Prostate gland (tissue), 2 donors: ENCODE results near the gene ADARB2. TPM values are rescaled to one million over a fixed set of nuclear protein-coding genes. Genes with fewer than 3 reads are reported as not detected.

Experiments used
- DNase-seq: peaks from one replicate; pipeline ENCODE4 v3.0.0-alpha.2; 2019; ENCODE audit warnings: low spot score
- H3K27ac ChIP-seq, 2 donors: fragments of 200-600 bp; sonication (generic); 2 replicates each; pipeline ENCODE4 v1.5.1; 2017 to 2019
- H3K27me3 ChIP-seq: fragments of 200-600 bp; sonication (generic); replicated peaks from 2 replicates; pipeline ENCODE4 v1.5.1; 2019; ENCODE audit not compliant: insufficient read depth
- H3K36me3 ChIP-seq, 2 donors: fragments of 200-600 bp; sonication (generic); 1 replicate in 1 of 2; 2 replicates in 1 of 2; pipeline versions ENCODE4 v1.5.1 to v1.8.1; 2017 to 2019
- H3K4me1 ChIP-seq: fragments of 200-600 bp; sonication (generic); replicated peaks from 2 replicates; pipeline ENCODE4 v1.5.1; 2019
- H3K4me3 ChIP-seq, 2 donors: fragments of 200-600 bp; sonication (generic); 2 replicates each; pipeline ENCODE4 v1.5.1; 2017 to 2019
- H3K9me3 ChIP-seq: fragments of 200-600 bp; sonication (generic); 2 replicates; pipeline ENCODE4 v1.5.1; 2017
- CTCF ChIP-seq, 4 experiments: fragments of 200-600 bp in 2 of 4; fragments of 450-650 bp in 2 of 4; sonication (generic) in 2 of 4; IDR thresholded peaks; 1 replicate in 3 of 4; 2 replicates in 1 of 4; pipeline ENCODE4 v1.5.1; 2016 to 2019; ENCODE audit warnings: antibody characterized with exemption in 4 of 4, mild to moderate bottlenecking in 2 of 4, moderate library complexity in 2 of 4
- POLR2A ChIP-seq: fragments of 450-650 bp; IDR thresholded peaks from one replicate; pipeline ENCODE4 v1.6.1; 2016; ENCODE audit warnings: antibody characterized with exemption, mild to moderate bottlenecking
- POLR2AphosphoS5 ChIP-seq: sonication (generic); formaldehyde crosslinking; IDR thresholded peaks from one replicate; pipeline ENCODE4 v1.6.1; 2017; ENCODE audit warnings: antibody characterized with exemption
- WGBS: methylation state at CpG from one replicate; pipeline ENCODE4 v1.1.5; 2018; 5-methylcytosine and 5-hydroxymethylcytosine counted together
- intact Hi-C: fragments of 100-400 bp; cut with DNase I; formaldehyde crosslinking; loops from one replicate; pipeline ENCODE4 v1.14.2; 2022
- total RNA-seq, 2 donors: library from RNA; depleted of rRNA; stranded (reverse); fragments of >200 nt; gene quantifications; one replicate each; pipeline ENCODE4 v1.1.0, GENCODE V29; 2016

Gene ADARB2
- total RNA-seq, 2 donors from 2014 or later, result 0.36 to 10.5 TPM

DNA sequence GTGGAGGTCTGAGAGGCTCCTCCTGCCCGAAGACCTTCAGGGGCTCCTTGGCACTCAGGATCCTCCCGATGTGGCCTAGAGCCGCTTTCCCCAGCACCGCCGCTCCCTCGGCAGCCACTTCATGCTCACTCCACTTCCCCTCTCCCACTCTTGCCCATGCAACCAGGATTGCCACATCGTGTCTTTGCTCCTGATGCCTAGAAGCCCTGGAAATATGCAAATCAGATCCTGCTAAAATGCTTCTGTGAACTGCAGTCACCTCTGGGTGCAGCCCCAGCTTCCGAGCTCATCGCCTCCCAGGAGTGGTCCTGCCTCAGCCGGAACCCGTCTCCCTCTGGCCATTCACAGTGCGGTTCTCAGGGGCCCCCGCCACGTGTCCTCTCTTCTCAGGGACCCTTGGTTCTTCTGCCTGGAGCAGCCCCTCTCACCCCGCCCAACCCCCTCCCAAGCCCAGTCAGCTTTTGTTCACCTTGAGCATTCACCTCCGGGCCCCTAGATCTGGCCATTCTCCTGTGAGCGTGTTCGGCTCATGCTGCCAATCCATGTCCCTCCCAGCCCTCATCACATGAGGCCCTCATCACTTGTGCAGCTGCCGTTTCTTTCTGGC lies 175.5 kb downstream of the ADARB2 start:
- DNase-seq, result no peak
- WGBS, result 87% methylated on average over 19 of the region's 19 CpGs
- no peaks in the 10 kb centered on the region for H3K27me3 ChIP-seq
- no peaks in the 10 kb centered on the region for H3K36me3 ChIP-seq
- intact Hi-C loops, result no loop called here
- no peaks in the 10 kb centered on the region for H3K9me3 ChIP-seq
- H3K27ac ChIP-seq, result no peak overlapping the region
- TF ChIP-seq POLR2A (no peak), POLR2AphosphoS5 (no peak)
- no peaks in the 10 kb centered on the region for H3K4me1 ChIP-seq
- no peak overlapping the region for H3K4me3 ChIP-seq

DNA sequence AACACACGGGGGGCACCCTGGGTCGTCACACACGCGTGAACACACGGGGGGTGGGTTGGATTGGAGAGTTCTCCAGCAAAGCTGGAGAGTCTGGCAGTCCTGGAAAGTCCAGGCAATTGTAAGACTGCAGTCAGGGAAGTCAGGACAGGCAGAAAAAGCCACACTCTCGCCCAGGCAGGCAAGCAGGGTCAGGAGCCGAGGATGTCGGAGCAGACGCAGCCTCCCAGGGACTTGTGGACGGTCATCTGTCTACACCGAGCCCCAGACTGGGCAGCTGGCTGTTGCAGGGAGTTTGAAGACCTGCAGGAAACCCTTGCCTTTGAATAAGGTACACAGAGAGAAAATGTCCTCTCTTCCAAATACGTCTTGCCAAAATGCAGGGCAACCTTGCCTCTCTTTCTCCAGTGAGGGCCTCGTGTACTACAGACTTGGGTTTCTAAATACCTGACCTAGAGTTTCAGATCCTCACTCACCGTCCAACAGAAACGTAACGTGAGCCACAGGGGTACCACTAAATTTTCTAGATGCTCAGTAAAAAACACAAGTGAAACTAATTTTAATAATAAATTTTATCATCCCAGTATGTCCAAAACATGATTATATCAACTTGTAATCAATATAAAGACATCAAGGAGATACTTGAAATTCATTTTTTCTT lies 176.7 kb downstream of the ADARB2 start:
- H3K36me3 ChIP-seq, result no peaks in the 10 kb centered on the region
- no peak for TF ChIP-seq CTCF (IDR thresholded peaks at IDR 0.05)
- intact Hi-C loops, result no loop called here
- H3K4me1 ChIP-seq, result no peaks in the 10 kb centered on the region
- DNase-seq, result no peak
- H3K9me3 ChIP-seq, result no peaks in the 10 kb centered on the region
- whole genome bisulfite sequencing, result 73% methylated on average over 11 of the region's 16 CpGs
- no peak overlapping the region for H3K27ac ChIP-seq
- H3K27me3 ChIP-seq, result no peaks in the 10 kb centered on the region
- no peak overlapping the region for H3K4me3 ChIP-seq

DNA sequence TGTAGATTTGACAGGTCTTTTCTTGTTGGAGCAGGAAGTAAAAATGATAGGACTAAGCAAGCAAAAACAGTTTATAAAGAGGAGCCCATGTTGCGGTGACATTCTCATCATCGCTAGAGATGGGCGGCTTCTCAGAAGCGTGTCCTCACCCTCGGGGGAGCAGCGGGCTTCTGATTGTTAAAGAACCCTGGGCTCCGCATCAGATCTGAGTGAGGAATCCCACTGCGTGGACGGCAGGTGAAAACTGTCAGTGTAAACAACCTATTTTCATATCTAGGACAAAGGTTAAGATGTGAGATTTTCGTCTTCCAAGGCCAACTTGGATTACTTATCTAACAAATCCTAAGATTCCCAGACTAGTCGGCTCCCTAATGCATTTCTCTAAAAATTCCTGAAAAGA lies 177.6 kb downstream of the ADARB2 start:
- Histone ChIP-seq H3K4me3 (no peak overlapping the region), H3K36me3 (no peaks in the 10 kb centered on the region), H3K27ac (no peak overlapping the region), H3K9me3 (no peaks in the 10 kb centered on the region), H3K27me3 (no peaks in the 10 kb centered on the region), H3K4me1 (no peaks in the 10 kb centered on the region)
- intact Hi-C loops, result no loop called here
- 53% methylated on average over 11 of the region's 11 CpGs for WGBS
- DNase-seq, result no peak
- no peak for TF ChIP-seq POLR2AphosphoS5
- TF ChIP-seq CTCF (IDR thresholded peaks at IDR 0.05), result no peak
- no peak for TF ChIP-seq POLR2A

GRCh38 chr10:1559311-1559710 lies 178.0 kb downstream of the ADARB2 start:
- Histone ChIP-seq H3K9me3 (no peaks in the 10 kb centered on the region), H3K36me3 (no peaks in the 10 kb centered on the region), H3K4me1 (no peaks in the 10 kb centered on the region), H3K27ac (no peak overlapping the region), H3K27me3 (no peaks in the 10 kb centered on the region), H3K4me3 (no peak overlapping the region)
- no peak for DNase-seq
- 66% methylated on average over 14 of the region's 14 CpGs for WGBS
- intact Hi-C loops, result no loop called here
- TF ChIP-seq POLR2AphosphoS5 (no peak), CTCF (IDR thresholded peaks at IDR 0.05) (no peak), POLR2A (no peak)

DNA sequence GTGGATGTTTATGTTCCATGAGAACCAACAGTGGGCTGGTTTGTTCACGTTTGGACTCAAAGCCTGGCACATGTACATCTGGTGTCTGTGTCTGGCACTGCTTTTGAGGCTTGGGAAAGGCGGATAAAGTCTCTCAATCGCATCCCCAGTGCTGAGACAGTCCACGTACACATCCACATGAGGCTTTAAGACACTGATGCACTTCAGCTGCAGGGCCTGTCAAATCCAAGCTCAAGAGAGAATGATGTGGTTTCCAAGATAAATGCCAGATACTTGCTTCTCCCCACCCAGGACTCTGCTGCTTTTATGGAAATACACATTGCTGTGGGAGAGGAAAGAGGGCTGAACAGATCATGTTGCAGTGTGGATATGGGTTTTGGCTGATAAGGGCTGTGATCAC lies 178.4 kb downstream of the ADARB2 start:
- intact Hi-C loops, result no loop called here
- Histone ChIP-seq H3K4me3 (no peak overlapping the region), H3K4me1 (no peaks in the 10 kb centered on the region), H3K27me3 (no peaks in the 10 kb centered on the region), H3K36me3 (no peaks in the 10 kb centered on the region), H3K9me3 (no peaks in the 10 kb centered on the region), H3K27ac (no peak overlapping the region)
- 73% methylated on average over 4 of the region's 4 CpGs for WGBS
- TF ChIP-seq CTCF (IDR thresholded peaks at IDR 0.05) (no peak), POLR2A (no peak), POLR2AphosphoS5 (no peak)
- no peak for DNase-seq
